Testis (tissue), 3 donors: Measurements from ENCODE around the gene PCDHGA1. TPM values are rescaled to one million over a fixed set of nuclear protein-coding genes. Genes with fewer than 3 reads are reported as not detected.

Experiments used
- DNase-seq: peaks from one replicate; pipeline ENCODE4 v3.0.0-alpha.2; 2019
- H3K27ac ChIP-seq, 2 donors: fragments of 200-600 bp; sonication (generic); one replicate each; pipeline ENCODE4 v1.5.1; 2019
- H3K27me3 ChIP-seq: fragments of 200-600 bp; sonication (generic); one replicate; pipeline ENCODE4 v1.5.1; 2019
- H3K36me3 ChIP-seq: fragments of 200-600 bp; sonication (generic); one replicate; pipeline ENCODE4 v1.5.1; 2017; ENCODE audit warnings: low read depth; ENCODE audit errors: missing control alignments
- H3K4me1 ChIP-seq: fragments of 200-600 bp; sonication (generic); one replicate; pipeline ENCODE4 v1.5.1; 2019
- H3K4me3 ChIP-seq, 2 donors: fragments of 200-600 bp; sonication (generic); one replicate each; pipeline ENCODE4 v1.5.1; 2017 to 2019
- H3K9me3 ChIP-seq: fragments of 200-600 bp; sonication (generic); one replicate; pipeline ENCODE4 v1.5.1; 2017
- POLR2A ChIP-seq: fragments of 450-650 bp; IDR thresholded peaks from one replicate; pipeline ENCODE4 v1.6.1; 2017; ENCODE audit warnings: antibody characterized with exemption, mild to moderate bottlenecking, moderate library complexity
- WGBS, 2 donors: methylation state at CpG; one replicate each; pipeline ENCODE4 v1.1.5; 2018; 5-methylcytosine and 5-hydroxymethylcytosine counted together
- intact Hi-C: fragments of 100-400 bp; cut with DNase I; formaldehyde crosslinking; loops from one replicate; pipeline ENCODE4 v1.15.1; 2023; ENCODE audit warnings: low total_unique reads
- polyA plus RNA-seq: library from polyadenylated mRNA; stranded (reverse); fragments of 350-450 nt; fragmentation: Illumina TruSeq; extraction: RNeasy Lipid Tissue Mini Kit (QIAGEN cat#74804); gene quantifications from one replicate; pipeline ENCODE4 v1.2.3, GENCODE V29; 2014; ENCODE audit warnings: low read depth, low replicate concordance; ENCODE audit not compliant: insufficient read depth
- total RNA-seq, 2 donors: library from RNA; depleted of rRNA; stranded (reverse); fragments of >200 nt; gene quantifications; one replicate each; pipeline ENCODE4 v1.2.3, GENCODE V29; 2016
- TF ChIP-seq, protein P1 (sequence below), 3 experiments: fragments of 450-650 bp in 2 of 3; fragments of 200-600 bp in 1 of 3; sonication (generic) in 1 of 3; IDR thresholded peaks; one replicate each; pipeline ENCODE4 v1.5.1; 2016 to 2019; ENCODE audit warnings: antibody characterized with exemption in 3 of 3, mild to moderate bottlenecking in 2 of 3, moderate library complexity in 1 of 3

PCDHGA1 gene
- total and polyA plus RNA-seq, 3 donors from 2014 or later, result 1.6 to 13.1 (median 8.7) TPM

DNA sequence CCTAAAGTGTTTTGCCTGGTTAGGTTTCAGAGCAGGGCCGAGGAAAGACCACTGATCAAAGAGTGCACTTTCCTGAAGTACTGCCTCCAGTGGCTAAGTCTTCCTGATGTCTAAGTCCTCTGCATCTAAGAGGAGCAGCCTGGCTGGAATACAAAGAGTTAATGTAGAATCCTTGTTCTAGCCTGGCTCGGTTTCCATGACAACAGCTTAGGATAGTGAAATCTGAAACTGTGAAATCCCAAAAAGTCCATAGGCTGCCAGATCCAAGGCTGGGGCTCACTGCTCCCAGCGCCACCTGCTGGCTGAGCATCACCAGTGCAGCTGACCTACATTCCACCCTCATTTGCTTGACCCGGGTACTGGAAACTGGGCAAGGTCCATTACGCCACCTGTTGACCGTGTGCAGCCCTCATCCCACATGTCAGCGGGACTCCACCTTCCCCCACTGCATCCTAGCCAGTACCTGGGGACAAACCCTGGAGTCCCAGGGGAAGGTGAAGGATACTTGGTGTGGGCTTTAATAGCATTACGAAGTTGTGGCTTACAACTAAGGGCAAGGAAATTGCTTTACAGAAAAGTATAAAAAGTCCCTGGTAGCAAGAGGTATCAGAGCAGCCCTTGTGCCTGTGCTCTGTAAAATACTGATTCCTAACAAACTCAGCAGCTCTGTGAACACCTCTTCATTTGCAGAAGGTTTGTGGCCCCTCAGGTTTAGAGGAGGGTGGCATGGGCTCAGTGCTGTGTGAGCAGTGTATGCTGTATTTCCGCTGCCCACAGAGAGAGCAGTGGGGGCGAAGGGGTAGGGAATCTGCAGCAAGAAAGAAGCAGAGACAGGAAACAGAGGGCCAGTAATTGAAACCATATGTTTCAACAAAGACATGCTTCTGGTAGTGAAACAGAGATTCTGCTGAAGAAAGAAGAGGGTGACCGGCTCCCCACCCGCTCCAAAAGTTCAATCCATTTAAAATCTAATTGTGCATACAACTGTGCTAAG lies 194.6 kb downstream of the PCDHGA1 start:
- Histone ChIP-seq H3K27me3 (no peaks in the 10 kb centered on the region), H3K36me3 (no peaks in the 10 kb centered on the region), H3K4me3 (no peak overlapping the region), H3K4me1 (peaks cover 48% of the 10 kb centered on the region), H3K27ac (peak overlapping the region; percentile 47 to 72), H3K9me3 (no peaks in the 10 kb centered on the region)
- TF ChIP-seq, protein P1, sequence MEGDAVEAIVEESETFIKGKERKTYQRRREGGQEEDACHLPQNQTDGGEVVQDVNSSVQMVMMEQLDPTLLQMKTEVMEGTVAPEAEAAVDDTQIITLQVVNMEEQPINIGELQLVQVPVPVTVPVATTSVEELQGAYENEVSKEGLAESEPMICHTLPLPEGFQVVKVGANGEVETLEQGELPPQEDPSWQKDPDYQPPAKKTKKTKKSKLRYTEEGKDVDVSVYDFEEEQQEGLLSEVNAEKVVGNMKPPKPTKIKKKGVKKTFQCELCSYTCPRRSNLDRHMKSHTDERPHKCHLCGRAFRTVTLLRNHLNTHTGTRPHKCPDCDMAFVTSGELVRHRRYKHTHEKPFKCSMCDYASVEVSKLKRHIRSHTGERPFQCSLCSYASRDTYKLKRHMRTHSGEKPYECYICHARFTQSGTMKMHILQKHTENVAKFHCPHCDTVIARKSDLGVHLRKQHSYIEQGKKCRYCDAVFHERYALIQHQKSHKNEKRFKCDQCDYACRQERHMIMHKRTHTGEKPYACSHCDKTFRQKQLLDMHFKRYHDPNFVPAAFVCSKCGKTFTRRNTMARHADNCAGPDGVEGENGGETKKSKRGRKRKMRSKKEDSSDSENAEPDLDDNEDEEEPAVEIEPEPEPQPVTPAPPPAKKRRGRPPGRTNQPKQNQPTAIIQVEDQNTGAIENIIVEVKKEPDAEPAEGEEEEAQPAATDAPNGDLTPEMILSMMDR (IDR thresholded peaks at IDR 0.05), result peak; percentile 99 to 100 (median 100)
- no peak for TF ChIP-seq POLR2A
- DNase-seq, result peak; percentile 92
- WGBS, 2 donors, result 36 to 40% methylated on average over 7 to 12 of the region's 12 CpGs
- intact Hi-C loops, result loop anchor here (10.0 kb wide), 1 partner anchor 100 kb away; the partner anchor contains the start of gene PCDHGA11

DNA sequence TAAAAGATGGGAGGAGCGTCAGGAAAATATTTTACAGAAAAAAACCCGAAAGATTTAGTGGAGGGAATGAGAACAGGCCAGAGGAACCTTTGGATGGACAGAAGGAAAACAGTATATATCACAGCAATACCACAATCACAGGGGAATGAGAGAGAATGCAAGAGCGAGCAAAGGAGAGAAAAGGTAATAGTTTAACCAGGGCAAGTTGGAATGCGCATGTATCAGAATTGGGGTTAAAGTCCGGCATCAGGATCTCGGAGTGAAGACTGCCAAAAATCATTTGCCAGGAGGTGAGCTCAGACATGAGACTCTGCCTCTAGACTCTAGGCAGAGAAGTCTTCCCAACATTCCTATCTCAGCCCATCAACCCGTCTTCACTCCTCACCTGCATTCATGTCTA lies 195.3 kb downstream of the PCDHGA1 start:
- Histone ChIP-seq H3K36me3 (no peaks in the 10 kb centered on the region), H3K4me3 (no peak overlapping the region), H3K27me3 (no peaks in the 10 kb centered on the region), H3K9me3 (no peaks in the 10 kb centered on the region), H3K4me1 (peaks cover 47% of the 10 kb centered on the region), H3K27ac (peak overlapping the region in 1 of 2 donors; percentile 72)
- intact Hi-C loops, result loop anchor here (10.0 kb wide), 1 partner anchor 101 kb away; the partner anchor contains the start of gene PCDHGA11
- 71 to 78% methylated on average over 7 of the region's 7 CpGs for WGBS, 2 donors
- no peak for DNase-seq
- no peak for TF ChIP-seq POLR2A
- TF ChIP-seq, protein P1 (IDR thresholded peaks at IDR 0.05), result no peak

DNA sequence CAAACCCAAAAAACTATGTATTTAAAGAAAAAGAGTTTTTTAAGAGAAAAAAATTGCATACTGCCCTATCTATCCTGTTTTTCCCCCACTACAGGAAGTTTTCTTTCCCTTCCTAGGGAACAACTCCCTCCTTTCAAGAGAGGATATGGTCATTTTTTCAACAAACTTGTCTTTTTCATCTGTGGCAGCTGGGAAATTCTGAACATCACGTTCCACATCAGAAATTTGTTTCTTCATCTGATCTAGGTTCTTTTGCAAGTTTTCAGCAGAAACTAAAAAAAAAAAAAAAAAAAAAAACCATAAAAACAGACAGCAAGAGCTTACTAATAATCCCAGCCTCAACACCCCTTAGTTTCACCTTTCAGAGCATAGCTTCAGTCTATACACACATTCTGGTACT lies 197.1 kb downstream of the PCDHGA1 start:
- TF ChIP-seq, protein P1 (IDR thresholded peaks at IDR 0.05), result no peak
- no peak for TF ChIP-seq POLR2A
- H3K27me3 ChIP-seq, result no peaks in the 10 kb centered on the region
- WGBS, 2 donors, result 26 to 43% methylated on average over 1 of the region's 1 CpG
- DNase-seq, result no peak
- H3K9me3 ChIP-seq, result no peaks in the 10 kb centered on the region
- H3K36me3 ChIP-seq, result no peaks in the 10 kb centered on the region
- intact Hi-C loops, result loop anchor here (10.0 kb wide), 1 partner anchor 103 kb away; the partner anchor contains the start of gene PCDHGA11
- H3K4me1 ChIP-seq, result peaks cover 38% of the 10 kb centered on the region
- no peak overlapping the region for H3K4me3 ChIP-seq
- H3K27ac ChIP-seq, result no peak overlapping the region

DNA sequence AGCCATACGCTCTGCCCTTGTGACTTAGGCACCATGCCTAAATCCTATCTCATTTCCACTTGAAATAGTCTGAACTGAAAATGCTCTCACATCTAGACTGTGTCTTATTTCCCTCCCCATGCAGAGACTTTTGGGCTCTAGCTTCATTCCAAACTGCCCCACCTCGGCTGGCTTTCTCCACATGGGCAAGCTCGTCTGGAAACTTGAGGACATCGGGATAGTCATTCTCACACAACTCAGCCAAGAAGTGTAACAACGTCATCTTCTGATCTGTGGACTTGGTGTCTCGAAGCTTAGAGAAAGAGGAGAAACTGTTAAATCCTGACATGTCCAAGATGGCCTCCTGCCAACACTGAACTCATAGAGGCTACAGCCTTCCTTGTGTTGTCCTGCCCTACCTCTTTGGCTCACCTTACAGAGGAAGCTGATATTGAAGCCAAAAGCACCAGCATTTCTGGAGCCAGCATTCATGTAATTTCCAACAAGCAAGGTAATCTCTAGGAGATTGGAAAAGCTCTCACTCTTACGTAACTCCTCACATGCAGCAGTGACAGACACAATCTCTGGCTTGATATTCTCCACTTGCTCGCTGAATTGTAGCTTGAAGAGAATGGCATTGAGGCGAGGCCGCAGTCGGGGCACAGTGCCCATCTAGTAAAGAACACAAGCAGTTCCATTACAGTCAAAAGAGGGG lies 198.1 kb downstream of the PCDHGA1 start:
- DNase-seq, result peak; percentile 81
- Histone ChIP-seq H3K27ac (peak overlapping the region; percentile 74 to 84), H3K4me3 (no peak overlapping the region), H3K4me1 (peaks cover 38% of the 10 kb centered on the region), H3K36me3 (no peaks in the 10 kb centered on the region), H3K27me3 (no peaks in the 10 kb centered on the region), H3K9me3 (no peaks in the 10 kb centered on the region)
- no peak for TF ChIP-seq POLR2A
- TF ChIP-seq, protein P1 (IDR thresholded peaks at IDR 0.05), result no peak
- 41 to 62% methylated on average over 11 of the region's 11 CpGs for WGBS, 2 donors
- intact Hi-C loops, result loop anchor here (10.0 kb wide), 1 partner anchor 104 kb away; the partner anchor contains the start of gene PCDHGA11
